Upper lobe of left lung (tissue), 4 donors: ENCODE data around the gene KCNJ6.

Experiments used
- POLR2A ChIP-seq, 4 donors: fragments of 450-650 bp; IDR thresholded peaks; one replicate each; pipeline ENCODE4 v1.5.1; 2016 to 2017; ENCODE audit warnings: antibody characterized with exemption in 4 of 4, mild to moderate bottlenecking in 2 of 4
- TF ChIP-seq, protein P1 (sequence below), 6 experiments: fragments of 450-650 bp in 4 of 6; fragments of 200-600 bp in 2 of 6; sonication (generic) in 2 of 6; IDR thresholded peaks; one replicate each; pipeline ENCODE4 v1.5.1; 2016 to 2019; ENCODE audit warnings: antibody characterized with exemption in 6 of 6

- TF ChIP-seq, protein P1, sequence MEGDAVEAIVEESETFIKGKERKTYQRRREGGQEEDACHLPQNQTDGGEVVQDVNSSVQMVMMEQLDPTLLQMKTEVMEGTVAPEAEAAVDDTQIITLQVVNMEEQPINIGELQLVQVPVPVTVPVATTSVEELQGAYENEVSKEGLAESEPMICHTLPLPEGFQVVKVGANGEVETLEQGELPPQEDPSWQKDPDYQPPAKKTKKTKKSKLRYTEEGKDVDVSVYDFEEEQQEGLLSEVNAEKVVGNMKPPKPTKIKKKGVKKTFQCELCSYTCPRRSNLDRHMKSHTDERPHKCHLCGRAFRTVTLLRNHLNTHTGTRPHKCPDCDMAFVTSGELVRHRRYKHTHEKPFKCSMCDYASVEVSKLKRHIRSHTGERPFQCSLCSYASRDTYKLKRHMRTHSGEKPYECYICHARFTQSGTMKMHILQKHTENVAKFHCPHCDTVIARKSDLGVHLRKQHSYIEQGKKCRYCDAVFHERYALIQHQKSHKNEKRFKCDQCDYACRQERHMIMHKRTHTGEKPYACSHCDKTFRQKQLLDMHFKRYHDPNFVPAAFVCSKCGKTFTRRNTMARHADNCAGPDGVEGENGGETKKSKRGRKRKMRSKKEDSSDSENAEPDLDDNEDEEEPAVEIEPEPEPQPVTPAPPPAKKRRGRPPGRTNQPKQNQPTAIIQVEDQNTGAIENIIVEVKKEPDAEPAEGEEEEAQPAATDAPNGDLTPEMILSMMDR (IDR thresholded peaks at IDR 0.05) = peak; percentile 40 to 68 (median 54)
- no peak for TF ChIP-seq POLR2A (IDR thresholded peaks at IDR 0.05)
Observed at GRCh38 chr21:37700641-37701202, 215.5 kb downstream of the KCNJ6 start.
